Erythroblast (primary cell): Measurements from ENCODE around the gene TRIM43.
"Not testable (repeated sequence)": the region's sequence is repeated elsewhere in the genome, so short reads cannot be mapped to it uniquely, and the experiment has no call there.

ENCODE experiments used
- GATA1 ChIP-seq: IDR thresholded peaks from 2 replicates; pipeline ENCODE4 v1.6.1; 2011; ENCODE audit warnings: low read depth, mild to moderate bottlenecking, control low read depth, low read length, moderate library complexity
- POLR2A ChIP-seq: IDR thresholded peaks from 2 replicates; pipeline ENCODE4 v1.6.1; 2011; ENCODE audit warnings: mild to moderate bottlenecking, low read length

DNA sequence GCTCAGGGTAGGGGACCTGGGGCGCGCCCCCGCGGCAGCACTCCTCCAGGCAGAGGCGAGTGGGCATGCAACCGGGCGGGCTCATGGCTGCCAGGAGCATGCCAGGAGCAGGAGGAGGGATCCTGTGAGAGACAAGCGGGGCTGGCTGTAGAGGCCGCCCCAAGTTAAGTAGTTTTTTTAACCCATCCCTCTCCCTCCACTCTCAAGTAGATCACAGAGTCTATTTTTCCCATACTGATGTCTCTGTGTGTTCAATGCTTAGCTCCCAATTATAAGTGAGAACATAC, 49.4 kb downstream of the TRIM43 start:
- not testable (repeated sequence) for TF ChIP-seq POLR2A, GATA1
